GM12891 (cell line): Measurements from ENCODE around the gene PGLYRP2.

Experiments used
- DNase-seq: peaks from one replicate; pipeline ENCODE4 v3.0.0; 2011; ENCODE audit warnings: low spot score; ENCODE audit not compliant: insufficient read length
- FAIRE-seq: peaks from 2 replicates; lab custom pipeline; 2011; peaks lifted over from hg19 to GRCh38; lab: Jason Lieb, UNC
- PAX5 ChIP-seq: IDR thresholded peaks from 2 replicates; pipeline ENCODE4 v1.6.1; 2011; ENCODE audit warnings: low read length, moderate library complexity, mild to moderate bottlenecking; ENCODE audit not compliant: insufficient read depth, severe bottlenecking
- POLR2A ChIP-seq: IDR thresholded peaks from 2 replicates; pipeline ENCODE4 v1.6.1; 2011; ENCODE audit warnings: low read depth, low read length, control low read depth
- POLR2AphosphoS5 ChIP-seq: IDR thresholded peaks from 2 replicates; pipeline ENCODE4 v1.6.1; 2011; ENCODE audit warnings: low read depth, low read length, control low read depth
- POU2F2 ChIP-seq: IDR thresholded peaks from 2 replicates; pipeline ENCODE4 v1.6.1; 2011; ENCODE audit warnings: low read depth, mild to moderate bottlenecking, control low read depth, low read length, moderate library complexity
- SPI1 ChIP-seq: IDR thresholded peaks from 2 replicates; pipeline ENCODE4 v1.6.1; 2011; ENCODE audit warnings: low read depth, low read length, control low read depth
- TAF1 ChIP-seq: IDR thresholded peaks from 2 replicates; pipeline ENCODE4 v1.6.1; 2011; ENCODE audit warnings: low read depth, low read length, control low read depth

PGLYRP2 gene

GRCh38 chr19:15443325-15443724 lies 36.0 kb downstream of the PGLYRP2 start:
- no peak for FAIRE-seq
- DNase-seq = no peak
- no peak for TF ChIP-seq POLR2AphosphoS5
- TF ChIP-seq TAF1 = no peak
- no peak for TF ChIP-seq SPI1
- no peak for TF ChIP-seq PAX5

- FAIRE-seq = no peak
- DNase-seq = no peak
- TF ChIP-seq POU2F2 (no peak), SPI1 (no peak), POLR2A (no peak), POLR2AphosphoS5 (no peak), TAF1 (no peak), PAX5 (no peak)
Observed at GRCh38 chr19:15442142-15442920, 37.0 kb downstream of the PGLYRP2 start.

- DNase-seq (no peak), FAIRE-seq (peak; percentile 71)
- TF ChIP-seq POLR2A (no peak), POU2F2 (no peak), TAF1 (no peak), SPI1 (no peak), POLR2AphosphoS5 (no peak), PAX5 (no peak)
Observed at GRCh38 chr19:15441317-15441716, 38.0 kb downstream of the PGLYRP2 start.

GRCh38 chr19:15439821-15440641 lies 39.3 kb downstream of the PGLYRP2 start:
- TF ChIP-seq POU2F2 (no peak), POLR2AphosphoS5 (no peak), PAX5 (no peak), TAF1 (no peak), POLR2A (no peak), SPI1 (no peak)
- FAIRE-seq (no peak), DNase-seq (no peak)

GRCh38 chr19:15439078-15439799 lies 40.1 kb downstream of the PGLYRP2 start:
- DNase-seq (no peak), FAIRE-seq (no peak)
- TF ChIP-seq POLR2A (no peak), TAF1 (no peak), POLR2AphosphoS5 (no peak), SPI1 (no peak), PAX5 (no peak), POU2F2 (no peak)

GRCh38 chr19:15438577-15438976 lies 40.7 kb downstream of the PGLYRP2 start:
- FAIRE-seq (no peak), DNase-seq (no peak)
- no peak for TF ChIP-seq POLR2A
- TF ChIP-seq POU2F2 = no peak

GRCh38 chr19:15438124-15438496 lies 41.2 kb downstream of the PGLYRP2 start:
- DNase-seq (no peak), FAIRE-seq (no peak)

GRCh38 chr19:15437355-15438123 lies 41.8 kb downstream of the PGLYRP2 start:
- no peak for FAIRE-seq
- DNase-seq = no peak
- TF ChIP-seq TAF1 = no peak
- no peak for TF ChIP-seq SPI1
- TF ChIP-seq POLR2A = no peak
- no peak for TF ChIP-seq POU2F2
- no peak for TF ChIP-seq POLR2AphosphoS5
- no peak for TF ChIP-seq PAX5

More at GRCh38 chr19:15438124-15438496, 41.2 kb downstream of the PGLYRP2 start:
- TF ChIP-seq POLR2A (no peak), PAX5 (no peak), SPI1 (no peak), TAF1 (no peak)

GRCh38 chr19:15436826-15437110 lies 42.5 kb downstream of the PGLYRP2 start:
- DNase-seq (no peak), FAIRE-seq (no peak)
- TF ChIP-seq PAX5 = no peak
- TF ChIP-seq POLR2AphosphoS5 = no peak
- TF ChIP-seq POU2F2 = no peak
